NCI-H1436 (cell line): Measurements from ENCODE around the gene KCNRG.
"Not testable (repeated sequence)": the region's sequence is repeated elsewhere in the genome, so short reads cannot be mapped to it uniquely, and the experiment has no call there.

Experiments
- DNase-seq: peaks from one replicate; lab custom pipeline; 2025; lab: John Stamatoyannopoulos, UW

KCNRG gene

GRCh38 chr13:50011461-50011860, 3.8 kb upstream of the KCNRG start:
- no peak for DNase-seq

GRCh38 chr13:50012396-50013169, 2.7 kb upstream of the KCNRG start:
- DNase-seq, result no peak

- DNase-seq, result no peak
Measured at GRCh38 chr13:50014386-50014785, 858 bp upstream of the KCNRG start.

- no peak for DNase-seq
Measured at GRCh38 chr13:50015750-50016149, 506 bp downstream of the KCNRG start.

- DNase-seq, result no peak
Measured at GRCh38 chr13:50016444-50016843, 1.2 kb downstream of the KCNRG start.

GRCh38 chr13:50017819-50018218, 2.6 kb downstream of the KCNRG start:
- no peak for DNase-seq

- no peak for DNase-seq
Measured at GRCh38 chr13:50025436-50025835, 10.2 kb downstream of the KCNRG start.

- DNase-seq, result no peak
Measured at GRCh38 chr13:50026788-50027473, 11.7 kb downstream of the KCNRG start.

GRCh38 chr13:50030315-50030714, 15.1 kb downstream of the KCNRG start:
- no peak for DNase-seq

GRCh38 chr13:50033725-50034124, 18.5 kb downstream of the KCNRG start:
- no peak for DNase-seq

- no peak for DNase-seq
Measured at GRCh38 chr13:50037788-50038187, 22.5 kb downstream of the KCNRG start.

- no peak for DNase-seq
Measured at GRCh38 chr13:50038266-50038665, 23.0 kb downstream of the KCNRG start.

- DNase-seq, result no peak
Measured at GRCh38 chr13:50052478-50052877, 37.2 kb downstream of the KCNRG start.

- DNase-seq, result no peak
Measured at GRCh38 chr13:50053844-50054243, 38.6 kb downstream of the KCNRG start.

- no peak for DNase-seq
Measured at GRCh38 chr13:50055454-50055853, 40.2 kb downstream of the KCNRG start.

GRCh38 chr13:50060718-50061117, 45.5 kb downstream of the KCNRG start:
- no peak for DNase-seq

GRCh38 chr13:50062336-50062735, 47.1 kb downstream of the KCNRG start:
- not testable (repeated sequence) for DNase-seq

GRCh38 chr13:50065712-50066111, 50.5 kb downstream of the KCNRG start:
- DNase-seq, result no peak

GRCh38 chr13:50068508-50068907, 53.3 kb downstream of the KCNRG start:
- no peak for DNase-seq

- DNase-seq, result no peak
Measured at GRCh38 chr13:50069261-50069660, 54.0 kb downstream of the KCNRG start.

GRCh38 chr13:50070186-50070585, 54.9 kb downstream of the KCNRG start:
- DNase-seq, result no peak
